Spinal cord (tissue), 10 donors: ENCODE results near the gene PPID. TPM values are rescaled to one million over a fixed set of nuclear protein-coding genes. Genes with fewer than 3 reads are reported as not detected.

Experiments
- DNase-seq, 6 donors: peaks; one replicate each; pipeline versions ENCODE4 v3.0.0 to v3.0.0-alpha.2; 2013 to 2015; ENCODE audit warnings: low spot score in 6 of 6, low read depth in 4 of 6
- H3K27ac ChIP-seq: one replicate; pipeline ENCODE4 v1.5.1; 2013; ENCODE audit warnings: low read depth, low read length, control low read depth
- H3K27me3 ChIP-seq: one replicate; pipeline ENCODE4 v1.6.1; 2013; ENCODE audit warnings: low read length; ENCODE audit not compliant: control insufficient read depth, insufficient read depth
- H3K36me3 ChIP-seq: one replicate; pipeline ENCODE4 v1.6.1; 2013; ENCODE audit warnings: low read length; ENCODE audit not compliant: control insufficient read depth, insufficient read depth
- H3K4me1 ChIP-seq: one replicate; pipeline ENCODE4 v1.6.1; 2013; ENCODE audit warnings: low read length; ENCODE audit not compliant: control insufficient read depth, insufficient read depth
- H3K4me3 ChIP-seq: one replicate; pipeline ENCODE4 v1.5.1; 2013; ENCODE audit warnings: low read depth, low read length, control low read depth
- H3K9me3 ChIP-seq: one replicate; pipeline ENCODE4 v1.6.1; 2013; ENCODE audit warnings: low read length; ENCODE audit not compliant: control insufficient read depth, insufficient read depth
- WGBS: methylation state at CpG from one replicate; pipeline ENCODE4 v1.1.5; 2013; ENCODE audit warnings: missing lambda C conversion rate; ENCODE audit not compliant: insufficient coverage; 5-methylcytosine and 5-hydroxymethylcytosine counted together
- polyA plus RNA-seq, 2 donors: library from polyadenylated mRNA; unstranded; fragments of 120-200 nt; gene quantifications; one replicate each; pipeline ENCODE4 v1.2.1, GENCODE V29; 2013; ENCODE audit not compliant: insufficient read length in 2 of 2
- total RNA-seq, 2 donors: library from RNA; depleted of rRNA in 1 of 2; stranded (reverse); fragments of 120-200 nt in 1 of 2; fragments of >200 nt in 1 of 2; gene quantifications; one replicate each; pipeline versions ENCODE4 v1.2.3 to v1.2.4, GENCODE V29; 2013 to 2014
- donor health status: healthy.

The PPID gene
- total and polyA plus RNA-seq, 4 donors, result 29.4 to 57.0 (median 41.7) TPM

DNA sequence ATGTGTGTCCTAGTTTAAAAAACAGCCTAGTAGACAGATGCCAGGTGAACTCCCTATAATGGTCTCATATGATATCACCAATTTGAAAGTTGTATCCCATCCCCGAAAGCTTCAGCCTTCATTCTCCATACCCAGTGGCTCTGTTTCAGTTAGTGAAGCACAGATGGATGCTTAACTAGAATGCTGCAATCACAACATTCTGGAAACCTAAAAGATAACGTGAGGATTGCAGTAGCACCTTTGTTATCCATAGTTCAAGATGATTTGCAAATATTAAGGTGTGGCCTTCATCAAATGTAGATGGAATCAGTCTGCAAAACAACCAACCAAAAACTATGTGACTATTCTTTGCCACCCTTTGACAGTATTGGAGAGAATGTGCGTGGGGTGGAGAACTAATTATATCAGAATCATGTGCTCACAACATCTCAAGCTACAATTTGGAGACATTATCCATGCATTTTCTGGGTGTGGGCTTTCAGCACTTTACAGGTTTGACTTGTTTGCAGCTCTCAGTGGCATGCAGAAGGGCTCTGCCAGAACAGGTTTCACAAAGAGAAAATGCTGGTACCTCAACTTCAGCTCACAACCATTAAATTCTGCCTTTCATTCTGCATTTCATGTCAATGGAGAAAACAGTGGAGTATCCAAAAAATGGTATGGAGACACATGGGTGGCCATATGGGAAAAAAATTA, 18.3 kb upstream of the PPID start:
- peak in 2 of 6 donors; percentile 5 to 8 for DNase-seq
- no peaks in the 10 kb centered on the region for H3K27me3 ChIP-seq
- H3K27ac ChIP-seq, result no peak overlapping the region
- H3K4me1 ChIP-seq, result no peaks in the 10 kb centered on the region
- no peaks in the 10 kb centered on the region for H3K36me3 ChIP-seq
- WGBS, result 60% methylated on average over 1 of the region's 3 CpGs
- no peak overlapping the region for H3K4me3 ChIP-seq
- no peaks in the 10 kb centered on the region for H3K9me3 ChIP-seq

- DNase-seq, result peak in 1 of 6 donors; percentile 2
- no peaks in the 10 kb centered on the region for H3K27me3 ChIP-seq
- H3K27ac ChIP-seq, result no peak overlapping the region
- no peaks in the 10 kb centered on the region for H3K4me1 ChIP-seq
- no peaks in the 10 kb centered on the region for H3K36me3 ChIP-seq
- 100% methylated on average over 1 of the region's 2 CpGs for WGBS
- no peak overlapping the region for H3K4me3 ChIP-seq
- H3K9me3 ChIP-seq, result no peaks in the 10 kb centered on the region
Observed at GRCh38 chr4:158739600-158739999, 16.4 kb upstream of the PPID start.

GRCh38 chr4:158738866-158739265, 15.7 kb upstream of the PPID start:
- Histone ChIP-seq H3K4me1 (no peaks in the 10 kb centered on the region), H3K27ac (no peak overlapping the region), H3K36me3 (no peaks in the 10 kb centered on the region), H3K27me3 (no peaks in the 10 kb centered on the region), H3K4me3 (no peak overlapping the region), H3K9me3 (no peaks in the 10 kb centered on the region)
- DNase-seq, result peak in 1 of 6 donors; percentile 53
- no CpG with 5 or more reads among the region's 2 CpGs for WGBS

GRCh38 chr4:158729716-158730559, 6.7 kb upstream of the PPID start:
- Histone ChIP-seq H3K36me3 (no peaks in the 10 kb centered on the region), H3K9me3 (no peaks in the 10 kb centered on the region), H3K4me3 (no peak overlapping the region), H3K4me1 (no peaks in the 10 kb centered on the region), H3K27me3 (no peaks in the 10 kb centered on the region), H3K27ac (no peak overlapping the region)
- DNase-seq, result peak in 5 of 6 donors; percentile 21 to 78 (median 47)
- 14% methylated on average over 4 of the region's 5 CpGs for WGBS

DNA sequence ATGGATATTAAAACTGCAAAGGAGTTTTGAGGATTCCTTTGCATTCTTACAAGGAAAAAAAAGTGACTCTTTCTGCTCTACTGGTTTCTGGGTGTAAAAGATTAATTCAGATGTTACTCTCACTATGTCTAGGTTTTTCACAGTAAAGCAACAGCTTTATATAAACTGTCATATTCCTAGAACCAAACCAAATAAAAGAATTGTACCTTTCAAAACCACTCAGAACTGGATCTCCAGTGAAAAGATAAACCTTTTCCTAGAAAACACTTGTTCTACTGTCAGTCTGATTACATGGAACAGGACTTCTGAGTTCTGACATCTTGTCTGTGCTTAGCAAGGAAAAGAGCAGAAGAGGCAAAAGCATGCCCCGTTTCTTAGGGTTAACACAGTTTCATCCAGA, 5.0 kb upstream of the PPID start:
- DNase-seq, result no peak
- Histone ChIP-seq H3K9me3 (no peaks in the 10 kb centered on the region), H3K27me3 (no peaks in the 10 kb centered on the region), H3K4me1 (peaks cover 3% of the 10 kb centered on the region), H3K27ac (no peak overlapping the region), H3K4me3 (no peak overlapping the region), H3K36me3 (no peaks in the 10 kb centered on the region)
- WGBS, result no CpG with 5 or more reads among the region's 1 CpG

GRCh38 chr4:158726633-158727032, 3.4 kb upstream of the PPID start:
- no peak for DNase-seq
- Histone ChIP-seq H3K27ac (no peak overlapping the region), H3K4me1 (peaks cover 6% of the 10 kb centered on the region), H3K36me3 (no peaks in the 10 kb centered on the region), H3K4me3 (no peak overlapping the region), H3K9me3 (no peaks in the 10 kb centered on the region), H3K27me3 (no peaks in the 10 kb centered on the region)
- no CpG with 5 or more reads among the region's 6 CpGs for WGBS

DNA sequence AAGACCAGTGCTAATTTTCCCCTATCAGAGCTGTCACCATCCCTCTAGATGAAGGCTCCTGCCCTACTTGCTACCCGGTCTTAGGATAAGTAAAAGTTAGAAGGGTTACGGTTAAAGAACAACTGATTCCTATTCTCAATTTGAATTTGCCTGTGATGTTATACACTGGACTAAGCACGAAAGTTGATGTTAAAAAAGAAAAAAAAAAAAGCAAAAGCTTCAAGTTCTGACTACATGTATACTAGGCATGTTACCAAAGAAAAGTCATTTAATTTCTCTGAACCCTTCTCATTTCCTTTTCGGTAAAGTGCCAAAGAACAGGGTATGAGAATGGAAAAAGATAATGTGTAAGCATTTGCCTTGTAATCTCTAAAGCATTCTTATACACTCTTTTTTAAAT, 1.4 kb upstream of the PPID start:
- no CpG with 5 or more reads among the region's 4 CpGs for WGBS
- no peaks in the 10 kb centered on the region for H3K9me3 ChIP-seq
- no peak overlapping the region for H3K27ac ChIP-seq
- no peak for DNase-seq
- H3K36me3 ChIP-seq, result peaks cover 6% of the 10 kb centered on the region
- no peak overlapping the region for H3K4me3 ChIP-seq
- H3K4me1 ChIP-seq, result peaks cover 6% of the 10 kb centered on the region
- no peaks in the 10 kb centered on the region for H3K27me3 ChIP-seq

DNA sequence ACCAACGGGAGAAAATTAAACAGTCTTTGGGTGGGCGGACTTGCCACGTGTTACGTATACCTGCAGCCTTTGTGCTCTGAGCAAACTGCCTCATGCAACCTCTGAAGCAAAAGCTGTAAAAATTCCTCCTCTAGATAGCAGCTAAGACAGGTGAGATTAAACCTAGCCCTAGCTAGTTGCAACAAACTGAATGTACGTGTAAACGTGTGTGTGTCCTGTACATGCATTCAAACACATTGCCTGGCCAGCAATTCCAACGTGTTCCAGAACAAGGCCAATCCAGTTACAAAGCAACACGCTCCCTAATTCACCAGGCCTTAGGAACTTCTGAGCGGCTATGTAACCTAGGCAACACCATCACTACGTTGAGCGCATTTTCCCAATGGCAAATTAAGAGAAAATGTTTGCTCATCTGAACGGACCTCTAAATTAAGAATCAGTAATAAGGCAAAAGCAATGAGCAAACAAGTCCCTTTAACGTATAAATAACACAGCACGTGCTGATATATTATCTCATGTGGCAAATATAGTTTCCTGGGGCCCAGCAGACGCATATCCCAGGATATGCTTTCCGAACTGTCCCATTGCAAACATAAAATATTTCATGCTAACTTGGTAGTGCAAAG, 792 bp downstream of the PPID start:
- Histone ChIP-seq H3K27me3 (no peaks in the 10 kb centered on the region), H3K36me3 (peaks cover 6% of the 10 kb centered on the region), H3K9me3 (no peaks in the 10 kb centered on the region), H3K4me3 (peak overlapping the region; percentile 93), H3K4me1 (peaks cover 6% of the 10 kb centered on the region), H3K27ac (peak overlapping the region; percentile 94)
- WGBS, result 3% methylated on average over 8 of the region's 16 CpGs
- DNase-seq, result peak; percentile 15 to 82 (median 30)

GRCh38 chr4:158721680-158722079, 1.5 kb downstream of the PPID start:
- H3K4me3 ChIP-seq, result no peak overlapping the region
- H3K9me3 ChIP-seq, result no peaks in the 10 kb centered on the region
- no peaks in the 10 kb centered on the region for H3K27me3 ChIP-seq
- H3K27ac ChIP-seq, result no peak overlapping the region
- no peak for DNase-seq
- peaks cover 6% of the 10 kb centered on the region for H3K4me1 ChIP-seq
- H3K36me3 ChIP-seq, result peaks cover 8% of the 10 kb centered on the region
- WGBS, result 100% methylated on average over 1 of the region's 1 CpG
